ENCODE results near the gene DSC3. TPM values are rescaled to one million over a fixed set of nuclear protein-coding genes. Genes with fewer than 3 reads are reported as not detected.
"Not testable (repeated sequence)": the region's sequence is repeated elsewhere in the genome, so short reads cannot be mapped to it uniquely, and the experiment has no call there.

DSC3 gene
- total RNA-seq, 2 experiments from 2014 or later: not detected

DNA sequence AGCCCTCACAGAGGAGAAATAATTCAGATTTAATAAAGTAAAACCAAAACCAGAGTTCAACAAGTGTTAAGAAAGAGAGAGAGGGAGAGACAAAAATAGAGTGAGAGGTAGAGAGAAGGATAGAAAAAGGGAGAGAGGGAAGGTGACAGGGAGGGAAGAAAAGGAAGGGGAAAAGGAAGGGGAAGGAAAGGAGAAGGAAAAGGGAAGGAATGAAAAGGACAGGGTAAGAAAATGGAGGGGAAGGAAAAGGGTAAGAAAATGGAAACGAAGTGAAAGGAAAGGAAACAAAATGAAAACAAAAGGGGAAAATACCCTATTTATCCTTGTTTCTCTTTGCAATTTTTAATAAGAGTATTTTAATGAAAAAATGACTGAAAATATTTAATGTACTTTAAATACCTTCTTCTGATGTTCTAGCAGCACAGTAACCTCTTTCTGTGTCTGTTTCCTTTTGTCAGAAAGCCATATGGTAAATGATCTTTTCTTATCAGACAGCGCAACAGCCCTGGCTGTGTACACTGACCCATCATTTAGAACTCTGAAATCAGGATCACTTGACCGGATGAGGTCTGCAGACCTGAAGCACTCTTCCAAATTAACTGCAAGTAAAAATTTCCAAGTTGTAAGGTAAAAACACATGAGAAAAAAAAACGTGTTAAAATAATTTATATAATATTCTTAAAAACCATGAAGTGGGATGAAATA, 11.8 kb downstream of the DSC3 start:
- ATAC-seq (ENCODE audit: low read depth): no peak

GRCh38 chr18:31015715-31016434, 26.7 kb downstream of the DSC3 start:
- H3K36me3 Mint-ChIP-seq: no peaks in the 10 kb centered on the region
- H3K4me3 Mint-ChIP-seq: no peak overlapping the region
- no peak overlapping the region for H3K27ac Mint-ChIP-seq
- H3K4me1 Mint-ChIP-seq: no peaks in the 10 kb centered on the region
- ATAC-seq (ENCODE audit: low read depth) (no peak), DNase-seq (no peak)
- POLR2A ChIA-PET: no interaction called here
- H3K9me3 Mint-ChIP-seq: no peaks in the 10 kb centered on the region
- H3K27me3 Mint-ChIP-seq: peaks cover 3% of the 10 kb centered on the region

More for the DNA sequence above, 11.8 kb downstream of the DSC3 start:
- Mint-ChIP-seq H3K9me3 (peaks cover 2% of the 10 kb centered on the region), H3K27me3 (no peaks in the 10 kb centered on the region), H3K4me3 (no peak overlapping the region), H3K27ac (no peak overlapping the region), H3K4me1 (no peaks in the 10 kb centered on the region), H3K36me3 (no peaks in the 10 kb centered on the region)
- no peak for DNase-seq
- POLR2A ChIA-PET: no interaction called here

DNA sequence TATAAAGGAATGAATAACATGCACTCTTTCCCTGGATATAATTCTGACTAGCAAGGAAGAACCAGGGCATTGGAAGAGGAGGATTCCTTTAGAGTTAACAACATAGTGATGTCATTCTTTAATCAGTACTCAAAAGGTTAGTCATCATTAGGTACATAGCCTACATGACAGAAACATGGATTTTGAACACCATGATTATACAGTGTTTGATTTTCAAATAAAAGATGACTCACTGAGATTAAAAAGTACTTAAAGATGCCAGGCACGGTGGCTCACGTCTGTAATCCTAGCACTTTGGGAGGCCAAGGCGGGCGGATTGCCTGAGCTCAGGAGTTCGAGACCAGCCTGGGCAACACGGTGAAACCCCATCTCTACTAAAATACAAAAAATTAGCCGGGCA, 31.1 kb downstream of the DSC3 start:
- POLR2A ChIA-PET; ATAC-seq (ENCODE audit: low read depth); H3K4me3 Mint-ChIP-seq; H3K27ac Mint-ChIP-seq; H3K36me3 Mint-ChIP-seq; DNase-seq; H3K4me1 Mint-ChIP-seq; H3K27me3 Mint-ChIP-seq; H3K9me3 Mint-ChIP-seq: not testable (repeated sequence)

GRCh38 chr18:31010601-31011000, 31.9 kb downstream of the DSC3 start:
- DNase-seq (no peak), ATAC-seq (ENCODE audit: low read depth) (no peak)
- Mint-ChIP-seq H3K4me1 (no peaks in the 10 kb centered on the region), H3K27me3 (peaks cover 2% of the 10 kb centered on the region), H3K4me3 (no peak overlapping the region), H3K9me3 (peaks cover 1% of the 10 kb centered on the region), H3K27ac (no peak overlapping the region), H3K36me3 (no peaks in the 10 kb centered on the region)
- POLR2A ChIA-PET: no interaction called here

GRCh38 chr18:30999887-31000628, 42.5 kb downstream of the DSC3 start:
- ATAC-seq (ENCODE audit: low read depth): no peak
- POLR2A ChIA-PET: no interaction called here
- no peaks in the 10 kb centered on the region for H3K27me3 Mint-ChIP-seq

GRCh38 chr18:30999186-30999585, 43.4 kb downstream of the DSC3 start:
- H3K27ac Mint-ChIP-seq: no peak overlapping the region
- POLR2A ChIA-PET: no interaction called here
- DNase-seq (no peak), ATAC-seq (ENCODE audit: low read depth) (no peak)
- H3K9me3 Mint-ChIP-seq: peaks cover 2% of the 10 kb centered on the region
- no peaks in the 10 kb centered on the region for H3K36me3 Mint-ChIP-seq
- H3K27me3 Mint-ChIP-seq: no peaks in the 10 kb centered on the region
- H3K4me1 Mint-ChIP-seq: no peaks in the 10 kb centered on the region
- no peak overlapping the region for H3K4me3 Mint-ChIP-seq

More at GRCh38 chr18:30999887-31000628, 42.5 kb downstream of the DSC3 start:
- no peak for DNase-seq
- Mint-ChIP-seq H3K4me3 (no peak overlapping the region), H3K9me3 (peaks cover 1% of the 10 kb centered on the region), H3K4me1 (no peaks in the 10 kb centered on the region), H3K36me3 (no peaks in the 10 kb centered on the region), H3K27ac (no peak overlapping the region)

DNA sequence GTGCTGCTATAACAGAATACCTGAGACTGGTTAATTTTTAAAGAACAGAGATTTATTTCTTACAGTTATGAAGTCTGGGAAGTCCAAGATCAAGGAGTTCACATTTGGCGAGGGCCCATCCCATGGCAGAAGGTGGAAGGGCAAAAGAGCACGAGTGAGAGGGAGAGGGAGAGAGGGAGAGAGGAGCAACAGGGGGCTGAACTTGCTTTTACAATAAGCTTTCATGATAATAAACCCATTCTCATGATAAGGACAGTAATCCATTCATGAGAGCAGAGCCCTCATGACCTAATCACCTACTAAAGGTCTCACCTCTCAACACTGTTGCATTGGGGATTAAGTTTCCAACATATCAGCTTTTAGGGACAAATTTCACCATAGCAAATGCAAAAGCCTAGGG, 45.3 kb downstream of the DSC3 start:
- no peaks in the 10 kb centered on the region for H3K27me3 Mint-ChIP-seq
- POLR2A ChIA-PET: no interaction called here
- H3K9me3 Mint-ChIP-seq: peaks cover 2% of the 10 kb centered on the region
- H3K27ac Mint-ChIP-seq: no peak overlapping the region
- ATAC-seq (ENCODE audit: low read depth): no peak
- no peak for DNase-seq
- H3K4me1 Mint-ChIP-seq: no peaks in the 10 kb centered on the region
- no peak overlapping the region for H3K4me3 Mint-ChIP-seq
- no peaks in the 10 kb centered on the region for H3K36me3 Mint-ChIP-seq

GRCh38 chr18:30992231-30992630, 50.3 kb downstream of the DSC3 start:
- Mint-ChIP-seq H3K4me1 (no peaks in the 10 kb centered on the region), H3K4me3 (no peak overlapping the region), H3K27me3 (no peaks in the 10 kb centered on the region), H3K36me3 (no peaks in the 10 kb centered on the region), H3K27ac (no peak overlapping the region), H3K9me3 (peaks cover 2% of the 10 kb centered on the region)
- POLR2A ChIA-PET: no interaction called here
- ATAC-seq (ENCODE audit: low read depth): no peak
- no peak for DNase-seq

- POLR2A ChIA-PET: no interaction called here
- Mint-ChIP-seq H3K36me3 (no peaks in the 10 kb centered on the region), H3K4me1 (no peaks in the 10 kb centered on the region), H3K4me3 (no peak overlapping the region), H3K27ac (no peak overlapping the region), H3K9me3 (peaks cover 2% of the 10 kb centered on the region), H3K27me3 (no peaks in the 10 kb centered on the region)
- ATAC-seq (ENCODE audit: low read depth) (no peak), DNase-seq (no peak)
Observed at GRCh38 chr18:30991397-30991796, 51.1 kb downstream of the DSC3 start.

DNA sequence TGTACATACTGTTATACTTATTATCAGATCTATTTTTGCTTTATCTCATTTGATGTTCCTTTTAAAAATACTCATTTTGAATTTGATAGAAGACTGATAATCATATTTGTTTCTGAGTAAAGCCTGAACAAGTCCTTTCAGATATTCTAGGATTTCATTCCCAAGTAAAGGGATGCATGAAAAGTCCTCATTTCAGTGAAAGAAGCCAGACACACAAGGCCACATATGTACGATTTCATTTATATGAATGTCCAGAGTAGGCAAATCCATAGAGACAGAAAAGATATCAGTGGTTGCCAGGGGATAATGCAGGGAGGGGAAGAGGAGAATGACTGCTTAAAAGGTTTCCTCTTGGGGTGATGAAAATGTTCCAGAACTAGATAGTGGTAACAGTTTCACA, 53.4 kb downstream of the DSC3 start:
- no peak overlapping the region for H3K4me3 Mint-ChIP-seq
- no peaks in the 10 kb centered on the region for H3K4me1 Mint-ChIP-seq
- no peaks in the 10 kb centered on the region for H3K36me3 Mint-ChIP-seq
- H3K9me3 Mint-ChIP-seq: no peaks in the 10 kb centered on the region
- no peak overlapping the region for H3K27ac Mint-ChIP-seq
- no peaks in the 10 kb centered on the region for H3K27me3 Mint-ChIP-seq
- POLR2A ChIA-PET: no interaction called here
- DNase-seq (no peak), ATAC-seq (ENCODE audit: low read depth) (no peak)

GRCh38 chr18:30988440-30988839, 54.1 kb downstream of the DSC3 start:
- Mint-ChIP-seq H3K9me3 (no peaks in the 10 kb centered on the region), H3K4me3 (no peak overlapping the region), H3K27ac (no peak overlapping the region), H3K27me3 (no peaks in the 10 kb centered on the region), H3K36me3 (no peaks in the 10 kb centered on the region), H3K4me1 (no peaks in the 10 kb centered on the region)
- POLR2A ChIA-PET: no interaction called here
- ATAC-seq (ENCODE audit: low read depth): no peak
- DNase-seq: no peak

GRCh38 chr18:30987467-30988241, 54.9 kb downstream of the DSC3 start:
- no peaks in the 10 kb centered on the region for H3K9me3 Mint-ChIP-seq
- H3K27ac Mint-ChIP-seq: no peak overlapping the region
- POLR2A ChIA-PET: no interaction called here
- no peaks in the 10 kb centered on the region for H3K27me3 Mint-ChIP-seq
- H3K36me3 Mint-ChIP-seq: no peaks in the 10 kb centered on the region
- DNase-seq: no peak
- ATAC-seq (ENCODE audit: low read depth): no peak
- no peaks in the 10 kb centered on the region for H3K4me1 Mint-ChIP-seq
- no peak overlapping the region for H3K4me3 Mint-ChIP-seq

GRCh38 chr18:30985753-30986152, 56.8 kb downstream of the DSC3 start:
- Mint-ChIP-seq H3K27me3 (no peaks in the 10 kb centered on the region), H3K9me3 (no peaks in the 10 kb centered on the region), H3K36me3 (no peaks in the 10 kb centered on the region), H3K4me3 (no peak overlapping the region), H3K27ac (no peak overlapping the region), H3K4me1 (no peaks in the 10 kb centered on the region)
- ATAC-seq (ENCODE audit: low read depth): no peak
- DNase-seq: no peak
- POLR2A ChIA-PET: no interaction called here
